ENCODE results near the gene HS3ST6.

DNA sequence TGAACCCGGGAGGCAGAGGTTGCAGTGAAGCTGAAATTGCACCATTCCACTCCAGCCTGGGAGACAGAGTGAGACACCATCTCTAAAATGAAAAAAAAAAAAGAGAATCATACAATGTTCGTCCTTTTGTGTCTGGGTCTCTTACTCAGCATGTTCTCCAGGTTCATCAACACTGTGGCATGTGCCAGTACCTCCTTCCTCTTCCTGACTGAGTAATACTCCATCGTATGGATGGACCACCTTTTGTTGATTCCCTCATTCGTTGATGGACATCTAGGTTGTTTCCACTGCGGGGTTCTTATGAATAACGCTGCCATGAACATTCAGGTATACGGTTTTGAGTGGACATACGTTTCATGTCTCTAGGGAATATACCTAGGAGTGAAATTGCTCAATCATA is 4.1 kb upstream of the HS3ST6 start:
- TF ChIP-seq, protein P1, sequence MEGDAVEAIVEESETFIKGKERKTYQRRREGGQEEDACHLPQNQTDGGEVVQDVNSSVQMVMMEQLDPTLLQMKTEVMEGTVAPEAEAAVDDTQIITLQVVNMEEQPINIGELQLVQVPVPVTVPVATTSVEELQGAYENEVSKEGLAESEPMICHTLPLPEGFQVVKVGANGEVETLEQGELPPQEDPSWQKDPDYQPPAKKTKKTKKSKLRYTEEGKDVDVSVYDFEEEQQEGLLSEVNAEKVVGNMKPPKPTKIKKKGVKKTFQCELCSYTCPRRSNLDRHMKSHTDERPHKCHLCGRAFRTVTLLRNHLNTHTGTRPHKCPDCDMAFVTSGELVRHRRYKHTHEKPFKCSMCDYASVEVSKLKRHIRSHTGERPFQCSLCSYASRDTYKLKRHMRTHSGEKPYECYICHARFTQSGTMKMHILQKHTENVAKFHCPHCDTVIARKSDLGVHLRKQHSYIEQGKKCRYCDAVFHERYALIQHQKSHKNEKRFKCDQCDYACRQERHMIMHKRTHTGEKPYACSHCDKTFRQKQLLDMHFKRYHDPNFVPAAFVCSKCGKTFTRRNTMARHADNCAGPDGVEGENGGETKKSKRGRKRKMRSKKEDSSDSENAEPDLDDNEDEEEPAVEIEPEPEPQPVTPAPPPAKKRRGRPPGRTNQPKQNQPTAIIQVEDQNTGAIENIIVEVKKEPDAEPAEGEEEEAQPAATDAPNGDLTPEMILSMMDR (IDR thresholded peaks at IDR 0.05; ENCODE audit: poor library complexity) = no peak
- no peak for TF ChIP-seq EZH2phosphoT487 (IDR thresholded peaks at IDR 0.05; ENCODE audit: low read depth, severe bottlenecking, unreplicated experiment)
